Measurements from ENCODE around the gene SMPD4. TPM values are rescaled to one million over a fixed set of nuclear protein-coding genes. Genes with fewer than 3 reads are reported as not detected.
A peak's percentile ranks its signal among the peaks of the same experiment; 100 is the strongest.
"Not testable (repeated sequence)": the region's sequence is repeated elsewhere in the genome, so short reads cannot be mapped to it uniquely, and the experiment has no call there.

SMPD4 gene
- total RNA-seq, 1 donor from 2014 or later: 35.7 TPM

GRCh38 chr2:130150181-130151144 lies 30.9 kb downstream of the SMPD4 start:
- H3K4me3 ChIP-seq: no peak overlapping the region
- H3K27ac ChIP-seq: no peak overlapping the region
- ATAC-seq (no peak), DNase-seq (no peak)
- no peaks in the 10 kb centered on the region for H3K4me1 ChIP-seq
- peaks cover 36% of the 10 kb centered on the region for H3K36me3 ChIP-seq
- no peak for TF ChIP-seq CTCF (IDR thresholded peaks at IDR 0.05)
- H3K27me3 ChIP-seq (ENCODE audit: low read depth): peaks cover 3% of the 10 kb centered on the region
- intact Hi-C loops (cut with DNase I): no loop called here
- no peaks in the 10 kb centered on the region for H3K9me3 ChIP-seq

- ATAC-seq; H3K4me3 ChIP-seq; H3K9me3 ChIP-seq; H3K27ac ChIP-seq; H3K4me1 ChIP-seq; H3K27me3 ChIP-seq (ENCODE audit: low read depth); DNase-seq; intact Hi-C loops (cut with DNase I): not testable (repeated sequence)
- peaks cover 18% of the 10 kb centered on the region for H3K36me3 ChIP-seq
Observed at GRCh38 chr2:130148515-130148914, 32.9 kb downstream of the SMPD4 start.

- DNase-seq: peak; percentile 59
- H3K27ac ChIP-seq; H3K4me1 ChIP-seq; intact Hi-C loops (cut with DNase I); H3K36me3 ChIP-seq; H3K27me3 ChIP-seq (ENCODE audit: low read depth); H3K9me3 ChIP-seq: not testable (repeated sequence)
- peak within 1 kb of the TSS; percentile 36 for H3K4me3 ChIP-seq
- ATAC-seq: peak; percentile 79 to 87
Observed at GRCh38 chr2:130145006-130145414, 36.4 kb downstream of the SMPD4 start, which contains the start of gene CCDC74B. TSS of gene CCDC74B (minus strand) at chr2:130145112. CDS start at chr2:130144996, 116 bp downstream.

GRCh38 chr2:130143266-130144039 lies 37.9 kb downstream of the SMPD4 start:
- H3K36me3 ChIP-seq; H3K4me1 ChIP-seq; intact Hi-C loops (cut with DNase I); DNase-seq; ATAC-seq; H3K27me3 ChIP-seq (ENCODE audit: low read depth); H3K9me3 ChIP-seq; H3K27ac ChIP-seq: not testable (repeated sequence)
- peak overlapping the region; percentile 36 for H3K4me3 ChIP-seq

GRCh38 chr2:130142396-130143265 lies 38.8 kb downstream of the SMPD4 start:
- H3K4me1 ChIP-seq; H3K4me3 ChIP-seq; H3K9me3 ChIP-seq; H3K36me3 ChIP-seq; intact Hi-C loops (cut with DNase I); H3K27ac ChIP-seq; H3K27me3 ChIP-seq (ENCODE audit: low read depth); DNase-seq; ATAC-seq: not testable (repeated sequence)

GRCh38 chr2:130141645-130142370 lies 39.6 kb downstream of the SMPD4 start:
- H3K27me3 ChIP-seq (ENCODE audit: low read depth); DNase-seq; intact Hi-C loops (cut with DNase I); H3K27ac ChIP-seq; H3K4me1 ChIP-seq; H3K9me3 ChIP-seq; H3K36me3 ChIP-seq; ATAC-seq; H3K4me3 ChIP-seq: not testable (repeated sequence)

- H3K36me3 ChIP-seq; H3K27ac ChIP-seq; intact Hi-C loops (cut with DNase I); H3K4me3 ChIP-seq; H3K4me1 ChIP-seq; H3K27me3 ChIP-seq (ENCODE audit: low read depth); H3K9me3 ChIP-seq; ATAC-seq; DNase-seq: not testable (repeated sequence)
Observed at GRCh38 chr2:130141002-130141401, 40.4 kb downstream of the SMPD4 start.

- H3K27ac ChIP-seq; DNase-seq; H3K4me1 ChIP-seq; intact Hi-C loops (cut with DNase I); H3K27me3 ChIP-seq (ENCODE audit: low read depth); H3K4me3 ChIP-seq; H3K36me3 ChIP-seq; ATAC-seq; H3K9me3 ChIP-seq: not testable (repeated sequence)
Observed at GRCh38 chr2:130140516-130140915, 40.9 kb downstream of the SMPD4 start.

GRCh38 chr2:130139331-130140280 lies 41.8 kb downstream of the SMPD4 start:
- ATAC-seq; H3K4me1 ChIP-seq; H3K27ac ChIP-seq; DNase-seq; H3K27me3 ChIP-seq (ENCODE audit: low read depth); H3K9me3 ChIP-seq; H3K4me3 ChIP-seq; intact Hi-C loops (cut with DNase I); H3K36me3 ChIP-seq: not testable (repeated sequence)

GRCh38 chr2:130138841-130139251 lies 42.6 kb downstream of the SMPD4 start:
- peak in 1 of 2 donors; percentile 17 for ATAC-seq

More at GRCh38 chr2:130138841-130139251, 42.6 kb downstream of the SMPD4 start:
- H3K27ac ChIP-seq; H3K4me3 ChIP-seq; H3K27me3 ChIP-seq (ENCODE audit: low read depth); intact Hi-C loops (cut with DNase I); H3K9me3 ChIP-seq; DNase-seq; H3K36me3 ChIP-seq; H3K4me1 ChIP-seq: not testable (repeated sequence)

Measured in lower lobe of right lung (tissue), 2 donors.